IPS-NIHi11 (cell line): ENCODE measurements around the gene AOAH.
"Not testable (repeated sequence)": the region's sequence is repeated elsewhere in the genome, so short reads cannot be mapped to it uniquely, and the experiment has no call there.

Experiments used
- DNase-seq: peaks from one replicate; pipeline ENCODE4 v3.0.0; 2012; ENCODE audit warnings: mixed read lengths, low spot score

The AOAH gene

DNA sequence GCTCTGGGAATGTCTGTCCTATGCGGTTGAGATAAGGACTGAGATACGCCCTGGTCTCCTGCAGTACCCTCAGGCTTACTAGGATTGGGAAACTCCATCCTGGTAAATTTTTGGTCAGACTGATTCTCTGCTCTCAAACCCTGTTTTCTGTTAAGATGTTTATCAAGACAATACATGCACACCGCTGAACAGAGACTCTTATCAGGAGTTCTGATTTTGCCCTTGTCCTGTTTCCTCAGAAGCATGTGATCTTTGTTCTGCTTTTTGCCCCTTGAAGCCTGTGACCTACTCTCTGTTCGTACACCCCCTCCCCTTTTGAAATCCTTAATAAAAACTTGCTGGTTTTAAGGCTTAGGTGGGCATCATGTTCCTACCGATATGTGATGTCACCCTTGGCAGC lies 258.3 kb downstream of the AOAH start:
- DNase-seq = not testable (repeated sequence)

DNA sequence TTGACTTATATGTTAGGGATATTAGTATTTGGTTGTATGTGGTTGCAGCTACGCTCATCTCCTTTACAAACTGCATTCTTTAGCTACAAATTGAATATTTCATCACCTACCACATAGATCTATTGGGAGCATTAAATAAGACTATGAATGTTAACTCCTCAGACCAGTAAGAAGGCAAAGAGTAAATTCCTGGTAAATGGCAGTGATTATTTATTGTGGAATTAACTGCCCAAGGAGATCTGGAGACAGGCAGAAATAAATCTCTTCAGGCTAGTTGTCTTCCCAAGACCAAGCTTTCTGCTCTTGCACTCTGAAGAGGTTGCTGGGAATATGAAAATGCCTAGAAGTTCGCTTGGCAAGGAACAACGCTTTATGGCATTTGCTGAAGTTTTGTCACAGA lies 260.0 kb downstream of the AOAH start:
- no peak for DNase-seq
